C4-2B (cell line): ENCODE measurements around the gene ANKRD33.

Experiments used
- H3K27ac ChIP-seq: fragments of 450-650 bp; 2 replicates; pipeline ENCODE4 v1.5.1; 2017
- CTCF ChIP-seq: fragments of 450-650 bp; conservative IDR thresholded peaks from 2 replicates; pipeline ENCODE4 v1.5.1; 2017; ENCODE audit warnings: mild to moderate bottlenecking
- ZFX ChIP-seq: fragments of 450-650 bp; IDR thresholded peaks from 2 replicates; pipeline ENCODE4 v1.6.1; 2017

ANKRD33 gene

GRCh38 chr12:51867371-51867770, 20.5 kb upstream of the ANKRD33 start:
- no peak overlapping the region for H3K27ac ChIP-seq
- no peak for TF ChIP-seq CTCF
- no peak for TF ChIP-seq ZFX

- TF ChIP-seq ZFX (no peak), CTCF (no peak)
- no peak overlapping the region for H3K27ac ChIP-seq
Measured at GRCh38 chr12:51867796-51868428, 20.0 kb upstream of the ANKRD33 start.

GRCh38 chr12:51868821-51869495, 18.9 kb upstream of the ANKRD33 start:
- H3K27ac ChIP-seq = no peak overlapping the region
- TF ChIP-seq ZFX = no peak
- no peak for TF ChIP-seq CTCF

GRCh38 chr12:51869496-51869865, 18.4 kb upstream of the ANKRD33 start:
- H3K27ac ChIP-seq = no peak overlapping the region
- no peak for TF ChIP-seq CTCF
- TF ChIP-seq ZFX = no peak

GRCh38 chr12:51869931-51870330, 18.0 kb upstream of the ANKRD33 start:
- no peak overlapping the region for H3K27ac ChIP-seq
- TF ChIP-seq CTCF (no peak), ZFX (no peak)

- H3K27ac ChIP-seq = no peak overlapping the region
Measured at GRCh38 chr12:51870504-51870903, 17.4 kb upstream of the ANKRD33 start.

More at GRCh38 chr12:51870504-51870903, 17.4 kb upstream of the ANKRD33 start:
- TF ChIP-seq ZFX (no peak), CTCF (no peak)
